IMR-90 (cell line): ENCODE results near the gene GALNT6. TPM values are rescaled to one million over a fixed set of nuclear protein-coding genes. Genes with fewer than 3 reads are reported as not detected.

Experiments
- ATAC-seq: fragments of 200-7000 bp; cut with Tn5 transposase; 2 replicates; pipeline ENCODE4 v1.9.1; 2020; ENCODE audit warnings: low read depth, mild to moderate bottlenecking, moderate library complexity
- BruUV-seq: library from RNA; stranded (reverse); fragments of 400-500 nt; replicated peaks from 2 replicates; lab custom pipeline; 2021; lab: Mats Ljungman, UMichigan
- CTCF ChIA-PET: fragments of 300-600 bp; formaldehyde crosslinking; extraction: SDS; loops from one replicate; lab custom pipeline; 2021; ENCODE audit warnings: antibody characterized with exemption; lab: Yijun Ruan, JAX
- POLR2A ChIA-PET: fragments of 300-600 bp; sonication (Branson Sonifier 250); formaldehyde crosslinking; loops from one replicate; lab custom pipeline; 2022; ENCODE audit warnings: antibody characterized with exemption; ENCODE audit not compliant: unreplicated experiment; lab: Charles Lee
- DNase-seq: peaks from one replicate; pipeline ENCODE4 v3.0.0; 2013
- H2AFZ ChIP-seq: replicated peaks from 2 replicates; pipeline ENCODE3; 2013; ENCODE audit warnings: low read length, mild to moderate bottlenecking; ENCODE audit not compliant: poor library complexity
- H2AK5ac ChIP-seq: 2 replicates; pipeline ENCODE4 v1.6.1; 2013; ENCODE audit warnings: low read depth, low read length, inconsistent platforms
- H2AK9ac ChIP-seq: replicated peaks from 2 replicates; pipeline ENCODE3; 2013; ENCODE audit warnings: mild to moderate bottlenecking, low read depth, low read length, moderate library complexity; ENCODE audit not compliant: poor library complexity
- H2BK120ac ChIP-seq: 2 replicates; pipeline ENCODE4 v1.6.1; 2013; ENCODE audit warnings: low read depth, low read length, inconsistent platforms
- H2BK15ac ChIP-seq: 3 replicates; pipeline ENCODE4 v1.6.1; 2013; ENCODE audit warnings: low read depth, low read length, inconsistent platforms
- H2BK20ac ChIP-seq: 2 replicates; pipeline ENCODE4 v1.6.1; 2013; ENCODE audit warnings: low read depth, mild to moderate bottlenecking, inconsistent platforms, low read length, moderate library complexity
- H2BK5ac ChIP-seq: 2 replicates; pipeline ENCODE4 v1.6.1; 2013; ENCODE audit warnings: mild to moderate bottlenecking, low read depth, low read length, inconsistent platforms; ENCODE audit not compliant: poor library complexity, severe bottlenecking
- H3K14ac ChIP-seq: replicated peaks from 2 replicates; pipeline ENCODE4 v1.6.1; 2013; ENCODE audit warnings: low read depth, low read length, inconsistent platforms
- H3K18ac ChIP-seq: 2 replicates; pipeline ENCODE4 v1.6.1; 2013; ENCODE audit warnings: low read depth, low read length, control low read depth
- H3K23ac ChIP-seq: 2 replicates; pipeline ENCODE4 v1.6.1; 2013; ENCODE audit warnings: low read depth, low read length, inconsistent platforms
- H3K27ac ChIP-seq: 2 replicates; pipeline ENCODE4 v1.5.1; 2013; ENCODE audit warnings: mild to moderate bottlenecking, control low read depth, low read length; ENCODE audit not compliant: insufficient read depth
- H3K27me3 ChIP-seq: 2 replicates; pipeline ENCODE4 v1.6.1; 2013; ENCODE audit warnings: low read length; ENCODE audit not compliant: control insufficient read depth, insufficient read depth
- H3K36me3 ChIP-seq: 2 replicates; pipeline ENCODE4 v1.6.1; 2013; ENCODE audit warnings: low read length, mixed read lengths; ENCODE audit not compliant: control insufficient read depth, insufficient read depth
- H3K4ac ChIP-seq: 2 replicates; pipeline ENCODE4 v1.6.1; 2013; ENCODE audit warnings: low read depth, low read length, inconsistent platforms
- H3K4me1 ChIP-seq: 2 replicates; pipeline ENCODE4 v1.6.1; 2013; ENCODE audit warnings: low read length, mixed read lengths; ENCODE audit not compliant: control insufficient read depth, insufficient read depth
- H3K4me2 ChIP-seq: 2 replicates; pipeline ENCODE4 v1.6.1; 2013; ENCODE audit warnings: low read depth, mild to moderate bottlenecking, control low read depth, low read length, moderate library complexity
- H3K4me3 ChIP-seq: 2 replicates; pipeline ENCODE4 v1.5.1; 2013; ENCODE audit warnings: low read depth, mild to moderate bottlenecking, control low read depth, low read length, moderate library complexity; ENCODE audit not compliant: insufficient read depth
- H3K56ac ChIP-seq: 2 replicates; pipeline ENCODE4 v1.6.1; 2013; ENCODE audit warnings: low read length, inconsistent platforms; ENCODE audit not compliant: insufficient read depth; ENCODE audit errors: extremely low read depth
- H3K79me1 ChIP-seq, 2 experiments: 2 replicates each; pipeline ENCODE4 v1.6.1; 2013; ENCODE audit warnings: low read length in 2 of 2, inconsistent platforms in 1 of 2, low read depth in 1 of 2
- H3K9ac ChIP-seq: 2 replicates; pipeline ENCODE4 v1.6.1; 2013; ENCODE audit warnings: low read depth, low read length, control low read depth
- H3K9me1 ChIP-seq: 2 replicates; pipeline ENCODE4 v1.6.1; 2013; ENCODE audit warnings: low read length, inconsistent platforms; ENCODE audit not compliant: insufficient read depth
- H3K9me3 ChIP-seq: 2 replicates; pipeline ENCODE4 v1.6.1; 2013; ENCODE audit warnings: low read length; ENCODE audit not compliant: control insufficient read depth, insufficient read depth
- H4K20me1 ChIP-seq: 2 replicates; pipeline ENCODE4 v1.6.1; 2013; ENCODE audit warnings: low read length, inconsistent platforms; ENCODE audit not compliant: insufficient read depth
- H4K5ac ChIP-seq: 2 replicates; pipeline ENCODE4 v1.6.1; 2013; ENCODE audit warnings: mild to moderate bottlenecking, low read depth, low read length, control low read depth
- H4K8ac ChIP-seq, 2 experiments: 2 replicates each; pipeline ENCODE4 v1.6.1; 2013; ENCODE audit warnings: low read depth in 2 of 2, low read length in 2 of 2, control low read depth in 1 of 2, inconsistent platforms in 1 of 2
- H4K91ac ChIP-seq: 2 replicates; pipeline ENCODE4 v1.6.1; 2013; ENCODE audit warnings: low read depth, low read length, inconsistent platforms; ENCODE audit not compliant: insufficient read depth
- CHD1 ChIP-seq: IDR thresholded peaks from 2 replicates; pipeline ENCODE4 v1.6.1; 2012; ENCODE audit warnings: low read depth, low read length, improper control_type of control experiment
- CTCF ChIP-seq: conservative IDR thresholded peaks from 2 replicates; pipeline ENCODE4 v1.5.1; 2012; ENCODE audit warnings: mild to moderate bottlenecking, low read depth, low read length, improper control_type of control experiment
- FOS ChIP-seq: fragments of 150-350 bp; IDR thresholded peaks from 2 replicates; pipeline ENCODE4 v1.6.1; 2016; ENCODE audit warnings: low read depth, low read length
- POLR2A ChIP-seq: IDR thresholded peaks from 2 replicates; pipeline ENCODE4 v1.6.1; 2012; ENCODE audit warnings: mild to moderate bottlenecking, low read depth, low read length
- USF2 ChIP-seq: fragments of 150-350 bp; IDR thresholded peaks from 2 replicates; pipeline ENCODE4 v1.6.1; 2017; ENCODE audit warnings: mild to moderate bottlenecking, antibody characterized with exemption, low read length, low read depth
- WGBS, 2 experiments: methylation state at CpG; one replicate each; pipeline versions ENCODE4 v1.1.5 to v1.1.7; 2013; ENCODE audit warnings: missing lambda C conversion rate in 2 of 2; ENCODE audit not compliant: insufficient read length in 1 of 2; ENCODE audit errors: extremely low coverage in 2 of 2; 5-methylcytosine and 5-hydroxymethylcytosine counted together
- dilution Hi-C: fragments of 300-500 bp; cut with HindIII; formaldehyde crosslinking; loops from one replicate; pipeline ENCODE4 v1.14.3; 2018; ENCODE audit warnings: low sequenced_read_pairs; ENCODE audit not compliant: unreplicated experiment
- in situ Hi-C: fragments of 300-500 bp; cut with MboI; formaldehyde crosslinking; loops from 3 replicates; pipeline ENCODE4 v1.14.3; 2019; ENCODE audit warnings: low sequenced_read_pairs, inconsistent platforms, mixed read lengths
- intact Hi-C: fragments of 100-400 bp; cut with micrococcal nuclease; formaldehyde crosslinking; loops from 2 replicates; pipeline ENCODE4 v1.10.0; 2022
- polyA plus RNA-seq, 3 experiments: library from polyadenylated mRNA; depleted of rRNA; stranded (reverse); fragments of >200 nt; gene quantifications; 2 replicates each; pipeline ENCODE4 v1.2.3, GENCODE V29; 2012; ENCODE audit warnings: low replicate concordance in 1 of 3
- total RNA-seq: library from RNA; depleted of rRNA; stranded (reverse); fragments of >200 nt; gene quantifications from 2 replicates; pipeline ENCODE4 v1.2.3, GENCODE V29; 2012

GALNT6 gene
- total and polyA plus RNA-seq, 2 of the 4 experiments (the other 2 are of a cell fraction), result 17.1 to 23.7 TPM

- Histone ChIP-seq H3K4me2 (no peak overlapping the region), H3K27ac (no peak overlapping the region), H2AK5ac (0 out of 2 replicates have a peak overlapping the region, but pooled peaks have one; percentile 81), H3K14ac (no peak overlapping the region), H3K4me1 (peaks cover 13% of the 10 kb centered on the region), H4K5ac (no peak overlapping the region), H4K8ac (no peak overlapping the region; a peak in 1 of 4 replicates), H3K9me1 (peaks cover 22% of the 10 kb centered on the region), H3K4me3 (no peak overlapping the region), H3K18ac (no peak overlapping the region), H3K9ac (no peak overlapping the region), H3K9me3 (no peaks in the 10 kb centered on the region), H2BK20ac (no peak overlapping the region), H2BK120ac (peak overlapping the region; percentile 61; the same call in 1 of the 2 replicates), H3K56ac (no peak overlapping the region), H3K27me3 (no peaks in the 10 kb centered on the region), H2AFZ (no peak overlapping the region), H2AK9ac (no peak overlapping the region), H3K23ac (no peak overlapping the region), H2BK5ac (no peak overlapping the region), H3K79me1 (peaks cover 0 to 30% of the 10 kb centered on the region in 2 experiments; a peak in 1 of 4 replicates), H3K36me3 (no peaks in the 10 kb centered on the region), H4K91ac (no peak overlapping the region), H2BK15ac (no peak overlapping the region), H3K4ac (peak overlapping the region; percentile 13; the same call in 1 of the 2 replicates), H4K20me1 (no peaks in the 10 kb centered on the region)
- ATAC-seq (no peak), DNase-seq (no peak)
- POLR2A ChIA-PET, result no interaction called here
- CTCF ChIA-PET, result no interaction called here
- dilution Hi-C loops (no loop called here), in situ Hi-C loops (loop anchor here (25.0 kb wide), 1 partner anchor 861 kb away; the partner anchor contains the start of gene DIP2B), intact Hi-C loops (no loop called here)
- no TSS peak for BruUV-seq
- no CpG with 5 or more reads among the region's 3 CpGs for WGBS, 2 experiments
- no peak for TF ChIP-seq FOS
- no peak for TF ChIP-seq CHD1
- no peak for TF ChIP-seq POLR2A
- no peak for TF ChIP-seq USF2
- TF ChIP-seq CTCF, result no peak
These were observed 18.0 kb downstream of the GALNT6 start for GRCh38 chr12:51373187-51373586.
